GM19372 (cell line): ENCODE data around the gene NLK.
"Not testable (repeated sequence)": the region's sequence is repeated elsewhere in the genome, so short reads cannot be mapped to it uniquely, and the experiment has no call there.

Source experiments
- ATAC-seq: cut with Tn5 transposase; IDR thresholded peaks from one replicate; pipeline ENCODE4 v1.9.1; 2021; ENCODE audit warnings: mild to moderate bottlenecking, low read depth, moderate library complexity; ENCODE audit not compliant: unreplicated experiment

NLK gene

DNA sequence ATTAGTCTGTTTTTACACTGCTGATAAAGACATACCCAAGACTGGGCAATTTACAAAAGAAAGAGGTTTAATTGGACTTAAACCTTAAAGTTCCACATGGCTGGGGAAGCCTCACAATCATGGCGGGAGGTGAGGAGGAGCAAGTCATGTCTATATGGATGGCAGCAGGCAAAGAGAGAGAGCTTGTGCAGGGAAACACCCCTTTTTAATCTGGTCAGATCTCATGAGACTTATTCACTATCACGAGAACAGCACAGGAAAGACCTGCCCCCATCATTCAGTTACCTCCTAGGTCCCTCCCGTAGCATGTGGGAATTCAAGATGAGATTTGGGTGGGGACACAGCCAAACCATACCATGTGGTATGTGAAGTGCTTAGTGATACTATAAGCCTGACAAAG is 144.0 kb downstream of the NLK start:
- ATAC-seq = not testable (repeated sequence)

DNA sequence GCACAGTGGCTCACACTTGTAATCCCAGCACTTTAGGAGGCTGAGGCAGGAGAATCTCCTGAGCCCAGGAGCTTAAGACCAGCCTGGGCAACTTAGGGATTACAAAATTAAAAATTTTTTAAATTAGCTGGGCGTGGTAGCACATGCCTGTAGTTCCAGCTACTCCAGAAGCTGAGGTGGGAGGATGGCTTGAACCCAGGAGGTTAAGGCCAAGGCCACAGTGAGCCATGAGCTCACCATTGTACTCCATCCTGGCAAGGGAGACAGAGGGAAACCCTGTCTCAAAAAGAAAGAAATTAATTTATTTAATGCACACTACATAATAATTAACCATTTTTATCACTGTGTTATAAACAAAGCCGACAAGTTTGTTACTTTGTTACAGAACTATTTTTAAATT is 145.5 kb downstream of the NLK start:
- no peak for ATAC-seq

GRCh38 chr17:28188841-28189263 is 146.4 kb downstream of the NLK start:
- ATAC-seq = no peak

GRCh38 chr17:28189667-28190066 is 147.2 kb downstream of the NLK start:
- no peak for ATAC-seq

GRCh38 chr17:28191018-28191417 is 148.5 kb downstream of the NLK start:
- ATAC-seq = no peak

GRCh38 chr17:28193241-28193640 is 150.8 kb downstream of the NLK start:
- ATAC-seq = no peak

DNA sequence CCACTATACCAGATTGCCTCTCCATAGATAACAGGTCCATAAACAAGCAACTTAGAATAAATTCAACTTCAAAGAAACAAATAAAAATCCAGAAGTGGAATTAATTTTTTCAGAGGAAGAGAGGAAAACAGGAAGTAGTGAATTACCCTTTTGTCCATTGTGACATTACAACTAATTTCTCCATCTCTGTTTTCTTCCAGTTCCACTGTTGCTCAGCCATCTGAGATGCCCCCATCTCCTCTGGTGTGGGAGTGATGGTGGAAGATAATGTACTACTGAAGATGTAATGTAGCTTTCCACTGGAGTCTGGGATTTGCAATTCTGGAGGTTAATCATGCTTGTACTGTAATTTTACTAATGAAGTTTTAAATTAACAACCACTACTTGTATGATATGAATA is 151.9 kb downstream of the NLK start:
- ATAC-seq = no peak

DNA sequence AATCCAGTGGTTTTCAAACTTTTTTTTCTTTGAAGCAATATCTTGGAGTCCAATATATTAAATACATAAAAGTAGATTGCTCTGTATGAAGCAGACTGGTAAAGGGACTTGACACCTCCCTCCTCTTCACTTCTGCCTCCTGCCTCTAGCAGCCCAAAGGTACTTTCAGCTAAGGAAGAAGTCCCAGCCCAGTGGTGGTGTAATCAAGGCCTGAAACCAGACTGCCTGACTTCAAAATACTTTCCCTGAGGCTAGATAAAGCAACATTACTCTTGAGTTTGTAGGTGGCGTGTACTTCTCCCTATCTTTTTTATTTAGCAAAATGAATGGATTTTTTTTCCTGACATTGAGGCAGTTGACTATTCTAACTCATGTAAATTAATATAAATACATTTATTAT is 154.2 kb downstream of the NLK start:
- ATAC-seq = no peak

DNA sequence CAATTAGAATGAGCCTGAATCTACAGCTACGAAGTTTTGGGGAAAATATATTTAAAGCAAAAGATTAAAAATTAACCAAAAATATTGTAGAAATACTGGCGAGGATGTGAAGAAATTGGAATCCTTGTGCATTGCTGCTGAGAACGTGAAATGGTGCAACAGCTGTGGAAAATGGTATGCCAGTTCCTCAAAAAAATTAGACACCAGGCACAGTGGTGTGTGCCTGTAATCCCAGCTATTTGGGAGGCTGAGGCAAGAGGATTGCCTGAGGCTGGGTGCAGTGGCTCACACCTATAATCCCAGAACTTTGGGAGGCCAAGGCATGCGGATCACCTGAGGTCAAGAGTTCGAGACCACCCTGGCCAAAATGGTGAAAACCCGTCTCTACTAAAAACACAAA is 156.6 kb downstream of the NLK start:
- no peak for ATAC-seq

DNA sequence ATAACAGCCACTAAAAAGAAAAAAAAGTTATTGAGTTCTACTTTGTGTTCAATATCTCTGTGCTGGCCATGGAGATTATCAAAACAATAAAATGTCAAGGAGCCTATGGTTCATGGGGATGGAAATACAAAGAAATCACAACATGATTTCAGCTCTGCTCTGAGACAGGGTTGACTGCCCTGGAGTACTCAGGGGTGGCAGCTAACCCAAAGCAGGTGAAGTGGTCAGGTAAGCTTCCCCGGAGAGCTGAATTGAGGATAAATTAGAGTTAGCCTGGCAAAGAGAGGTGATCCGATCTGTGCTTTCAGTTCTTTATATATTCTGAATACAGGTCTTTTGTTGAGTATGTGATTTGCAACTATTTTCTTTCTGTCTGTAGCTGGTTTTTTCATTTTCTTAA is 157.3 kb downstream of the NLK start:
- ATAC-seq = no peak

DNA sequence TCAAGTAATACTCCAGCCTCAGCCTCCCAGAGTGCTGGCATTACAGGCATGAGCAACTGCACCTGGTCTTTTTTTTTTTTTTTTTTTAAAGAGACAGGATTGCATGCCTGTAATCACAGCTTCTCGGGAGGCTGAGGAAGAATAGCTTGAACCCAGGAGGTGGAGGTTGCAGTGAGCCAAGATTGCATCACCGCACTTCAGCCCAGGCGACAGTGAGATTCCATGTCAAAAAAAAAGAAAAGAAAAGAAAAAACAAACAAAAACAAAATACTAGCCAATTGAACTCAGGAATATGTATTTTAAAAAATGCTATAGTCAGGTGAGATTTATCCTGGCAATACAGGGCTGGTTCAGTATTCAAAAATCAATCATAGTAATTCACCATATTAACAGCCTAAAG is 158.8 kb downstream of the NLK start:
- ATAC-seq = no peak

DNA sequence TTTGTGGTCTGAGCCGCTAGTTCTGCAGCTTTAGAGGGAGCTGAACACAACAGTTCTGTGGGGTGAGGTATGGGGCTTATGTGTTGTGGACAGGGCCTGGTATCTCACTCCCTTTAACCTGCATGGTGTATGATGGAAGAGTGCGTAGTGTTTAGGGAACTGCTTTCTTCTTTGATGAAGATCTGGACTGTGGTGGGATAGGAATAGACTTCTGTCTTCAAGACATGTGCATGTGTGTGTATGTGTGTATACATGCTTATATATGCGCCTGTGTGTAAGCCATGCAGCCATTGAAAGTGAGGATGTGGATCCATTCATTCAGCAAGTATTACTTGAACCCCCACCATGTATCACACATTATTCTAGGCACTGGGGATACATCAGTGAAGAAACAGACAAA is 161.8 kb downstream of the NLK start:
- no peak for ATAC-seq

- ATAC-seq = no peak
Measured at GRCh38 chr17:28204751-28205150, 162.3 kb downstream of the NLK start.

- no peak for ATAC-seq
Measured at GRCh38 chr17:28206292-28206691, 163.8 kb downstream of the NLK start.

GRCh38 chr17:28211811-28212210 is 169.3 kb downstream of the NLK start:
- ATAC-seq = no peak

GRCh38 chr17:28213578-28213977 is 171.1 kb downstream of the NLK start:
- not testable (repeated sequence) for ATAC-seq

DNA sequence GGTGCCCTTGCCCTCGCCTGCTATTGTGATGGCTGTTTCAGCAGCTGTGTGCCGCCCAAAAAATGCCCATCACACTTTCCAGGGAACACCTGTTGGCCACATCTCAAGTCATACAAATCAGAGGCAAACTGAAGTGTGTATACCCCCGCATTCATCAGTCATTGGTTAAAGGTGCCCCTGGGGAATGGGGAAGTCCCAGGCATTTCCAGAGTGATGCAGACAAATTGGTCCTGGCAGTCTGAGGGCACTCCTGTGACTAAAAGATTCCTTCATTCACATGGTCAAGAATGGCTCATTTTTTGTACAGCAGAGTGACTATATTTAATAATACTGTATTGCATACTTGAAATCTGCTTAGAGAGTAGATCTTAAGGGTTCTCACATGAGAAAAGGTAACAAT is 173.6 kb downstream of the NLK start:
- ATAC-seq = no peak

DNA sequence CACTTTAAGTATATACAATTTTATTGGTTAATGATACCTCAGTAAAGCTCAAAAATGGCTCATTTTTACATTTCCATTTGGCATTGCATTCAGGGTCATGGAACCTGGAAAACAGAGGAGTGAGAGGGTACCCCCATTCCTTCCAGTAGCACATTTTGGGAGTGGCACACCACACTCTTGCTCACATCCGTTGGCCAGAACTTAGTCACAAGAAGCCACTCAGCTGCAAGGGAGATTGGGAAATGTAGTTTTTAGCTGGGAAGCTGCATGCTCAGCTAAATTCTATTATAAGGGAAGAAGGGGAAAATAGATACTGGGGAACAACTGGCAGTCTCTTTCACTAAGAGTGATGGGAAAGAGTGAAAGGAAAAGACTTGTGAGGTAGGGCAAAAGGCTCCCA is 174.1 kb downstream of the NLK start:
- ATAC-seq = no peak

- no peak for ATAC-seq
Measured at GRCh38 chr17:28219771-28220170, 177.3 kb downstream of the NLK start.

DNA sequence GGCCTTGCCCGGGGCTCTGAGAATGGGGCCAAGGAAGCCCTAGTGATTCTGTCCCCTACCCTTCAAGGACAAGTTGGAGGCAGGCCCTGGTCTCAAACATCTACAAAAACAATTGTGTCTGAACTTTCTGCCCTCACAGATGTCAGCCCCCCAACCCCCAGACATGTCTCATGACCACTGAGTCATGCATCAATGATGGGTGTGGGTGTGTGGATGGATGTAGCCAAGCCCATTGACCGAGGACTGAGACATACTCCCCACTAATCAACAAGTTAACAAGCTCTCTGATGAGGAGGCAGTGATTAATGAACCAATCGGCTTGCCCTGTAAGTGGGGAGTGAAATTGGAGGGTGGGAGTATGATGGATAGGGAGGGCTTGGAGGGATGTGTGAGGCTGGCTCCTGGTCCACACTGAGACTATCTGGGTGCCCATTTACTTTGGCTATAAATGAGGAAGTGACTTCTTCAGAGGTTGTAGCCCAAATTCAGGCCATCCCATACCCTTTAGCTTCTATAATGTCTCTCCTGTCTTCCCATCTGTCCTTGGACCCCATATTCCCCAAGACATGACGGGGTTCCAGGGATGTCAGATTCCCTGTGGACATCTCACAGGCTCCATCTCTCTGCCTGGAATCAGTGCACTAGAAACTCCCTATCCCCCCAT is 179.4 kb downstream of the NLK start:
- ATAC-seq = no peak

- no peak for ATAC-seq
Measured at GRCh38 chr17:28225271-28225670, 182.8 kb downstream of the NLK start.

DNA sequence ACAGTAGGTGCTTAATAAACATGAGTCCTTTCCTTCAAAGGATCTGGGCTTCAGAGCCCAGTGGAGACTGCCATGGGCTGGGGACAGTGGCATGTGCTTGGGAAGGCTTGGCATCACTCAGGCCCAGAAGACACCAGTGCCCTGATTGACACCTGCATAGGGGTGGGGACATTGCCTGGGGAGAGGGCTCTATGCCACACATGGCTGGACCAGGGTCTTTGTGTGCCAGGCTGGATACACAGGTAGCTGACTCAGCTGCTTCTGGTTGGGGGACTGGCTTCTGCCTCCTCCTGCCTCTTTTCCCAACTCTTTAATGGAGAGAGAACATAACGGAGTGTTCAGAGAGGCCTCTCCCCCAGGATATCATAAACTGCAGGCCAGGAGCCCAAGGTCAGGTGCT is 183.4 kb downstream of the NLK start:
- no peak for ATAC-seq
